Measurements from ENCODE around the gene ITGA8.

- TF ChIP-seq, protein P1, sequence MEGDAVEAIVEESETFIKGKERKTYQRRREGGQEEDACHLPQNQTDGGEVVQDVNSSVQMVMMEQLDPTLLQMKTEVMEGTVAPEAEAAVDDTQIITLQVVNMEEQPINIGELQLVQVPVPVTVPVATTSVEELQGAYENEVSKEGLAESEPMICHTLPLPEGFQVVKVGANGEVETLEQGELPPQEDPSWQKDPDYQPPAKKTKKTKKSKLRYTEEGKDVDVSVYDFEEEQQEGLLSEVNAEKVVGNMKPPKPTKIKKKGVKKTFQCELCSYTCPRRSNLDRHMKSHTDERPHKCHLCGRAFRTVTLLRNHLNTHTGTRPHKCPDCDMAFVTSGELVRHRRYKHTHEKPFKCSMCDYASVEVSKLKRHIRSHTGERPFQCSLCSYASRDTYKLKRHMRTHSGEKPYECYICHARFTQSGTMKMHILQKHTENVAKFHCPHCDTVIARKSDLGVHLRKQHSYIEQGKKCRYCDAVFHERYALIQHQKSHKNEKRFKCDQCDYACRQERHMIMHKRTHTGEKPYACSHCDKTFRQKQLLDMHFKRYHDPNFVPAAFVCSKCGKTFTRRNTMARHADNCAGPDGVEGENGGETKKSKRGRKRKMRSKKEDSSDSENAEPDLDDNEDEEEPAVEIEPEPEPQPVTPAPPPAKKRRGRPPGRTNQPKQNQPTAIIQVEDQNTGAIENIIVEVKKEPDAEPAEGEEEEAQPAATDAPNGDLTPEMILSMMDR (IDR thresholded peaks at IDR 0.05 in 8 of 11, conservative IDR thresholded peaks at IDR 0.05 in 3 of 11) = no peak
- no peak for TF ChIP-seq POLR2AphosphoS5 (IDR thresholded peaks at IDR 0.05)
- TF ChIP-seq POLR2A (IDR thresholded peaks at IDR 0.05) = no peak
Observed at GRCh38 chr10:15678851-15679250, 40.9 kb downstream of the ITGA8 start.

Data from spleen (tissue), 7 donors.